ENCODE measurements around the gene PCDHGB2.
"Not testable (repeated sequence)": the region's sequence is repeated elsewhere in the genome, so short reads cannot be mapped to it uniquely, and the experiment has no call there.

GRCh38 chr5:141332571-141332970, 27.2 kb upstream of the PCDHGB2 start:
- not testable (repeated sequence) for TF ChIP-seq POLR2A (IDR thresholded peaks at IDR 0.05; ENCODE audit: low read depth, low read length); TAF1 (IDR thresholded peaks at IDR 0.05; ENCODE audit: borderline replicate concordance, low read depth, low read length)
